K562 (cell line): ENCODE measurements around the gene PIK3R5. TPM values are rescaled to one million over a fixed set of nuclear protein-coding genes. Genes with fewer than 3 reads are reported as not detected.

Experiments
- AFF1 ChIP-seq, 2 experiments: fragments of 450-650 bp; IDR thresholded peaks; 2 replicates each; pipeline ENCODE4 v1.6.1; 2018; ENCODE audit warnings: mild to moderate bottlenecking in 2 of 2, low read depth in 1 of 2; ENCODE audit not compliant: partially characterized antibody in 2 of 2
- HBP1 ChIP-seq: fragments of 450-650 bp; formaldehyde crosslinking; IDR thresholded peaks from 2 replicates; pipeline ENCODE4 v1.4.0; 2022; ENCODE audit warnings: missing genetic modification characterization
- MTA3 ChIP-seq: fragments of 450-650 bp; formaldehyde crosslinking; IDR thresholded peaks from 2 replicates; pipeline ENCODE4 v1.6.1; 2017; ENCODE audit warnings: mild to moderate bottlenecking, borderline replicate concordance
- polyA plus RNA-seq, 8 experiments: library from polyadenylated mRNA; depleted of rRNA in 4 of 8; stranded (reverse) in 5 of 8; unstranded in 3 of 8; fragments of >200 nt; fragmentation: Nextera tagmentation in 2 of 8; fragmentation: Illumina TruSeq in 1 of 8; extraction: Ambion mirVana in 2 of 8; extraction: Trizol in 1 of 8; gene quantifications; 2 replicates each; pipeline versions ENCODE4 v1.2.1 to v1.2.3, GENCODE V29; 2011 to 2014; ENCODE audit warnings: inconsistent platforms in 1 of 8, missing spikeins in 1 of 8
- total RNA-seq, 7 experiments: library from RNA; depleted of rRNA in 6 of 7; stranded (reverse); fragments of >200 nt in 6 of 7; fragmentation: Illumina TruSeq in 2 of 7; extraction: Trizol in 2 of 7; gene quantifications; 2 replicates each; pipeline versions ENCODE4 v1.2.1 to v1.2.3, GENCODE V29; 2011 to 2021; ENCODE audit warnings: low replicate concordance in 1 of 7
- TF ChIP-seq, protein P1 (sequence below), 2 experiments: fragments of 450-650 bp; IDR thresholded peaks; 2 replicates each; pipeline ENCODE4 v1.6.1; 2016; ENCODE audit warnings: mild to moderate bottlenecking in 2 of 2, borderline replicate concordance in 1 of 2, low read depth in 1 of 2, moderate library complexity in 1 of 2

Gene PIK3R5
- total and polyA plus RNA-seq, 9 of the 15 experiments (the other 6 are each of a cell fraction or from before 2014, with no cell fraction given) = 0.01 to 0.38 TPM; not detected in 7

DNA sequence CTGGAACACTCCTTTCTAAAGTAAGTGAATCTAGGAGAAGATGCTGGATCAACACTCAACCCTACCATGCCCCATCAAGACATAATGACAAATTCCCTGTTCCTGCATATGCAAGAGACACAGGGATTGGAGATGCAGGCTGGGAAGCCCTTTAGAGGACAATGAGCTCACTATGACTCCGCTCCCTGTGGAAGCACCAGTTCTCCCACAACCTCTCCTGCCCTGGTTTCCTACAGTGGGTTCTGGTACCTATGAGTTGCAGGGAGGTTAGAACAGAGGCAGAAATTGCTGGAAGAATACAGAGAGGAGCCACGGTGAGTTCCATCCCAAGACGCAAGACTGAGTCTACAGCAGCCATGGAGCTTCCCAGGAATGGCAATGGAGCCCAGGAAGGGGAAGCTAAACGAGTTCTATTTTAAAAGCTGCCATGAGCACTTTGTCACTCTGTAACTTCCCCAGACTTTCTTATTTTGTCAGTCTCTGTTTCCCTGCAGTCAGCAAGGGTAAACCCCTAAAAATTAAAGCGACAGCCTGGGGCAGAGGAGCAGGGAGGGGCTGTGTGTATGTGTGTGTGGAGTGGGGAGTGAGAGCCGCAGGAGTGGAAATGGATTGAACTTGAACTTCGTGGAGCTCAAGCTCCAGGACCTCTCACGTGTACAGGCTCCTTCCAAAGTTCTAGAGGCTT lies 55.8 kb downstream of the PIK3R5 start (continued):
- TF ChIP-seq AFF1 (IDR thresholded peaks at IDR 0.05; ENCODE audit: low read depth in 1 of 2, partially characterized antibody in 2 of 2) = no peak
- TF ChIP-seq, protein P1, sequence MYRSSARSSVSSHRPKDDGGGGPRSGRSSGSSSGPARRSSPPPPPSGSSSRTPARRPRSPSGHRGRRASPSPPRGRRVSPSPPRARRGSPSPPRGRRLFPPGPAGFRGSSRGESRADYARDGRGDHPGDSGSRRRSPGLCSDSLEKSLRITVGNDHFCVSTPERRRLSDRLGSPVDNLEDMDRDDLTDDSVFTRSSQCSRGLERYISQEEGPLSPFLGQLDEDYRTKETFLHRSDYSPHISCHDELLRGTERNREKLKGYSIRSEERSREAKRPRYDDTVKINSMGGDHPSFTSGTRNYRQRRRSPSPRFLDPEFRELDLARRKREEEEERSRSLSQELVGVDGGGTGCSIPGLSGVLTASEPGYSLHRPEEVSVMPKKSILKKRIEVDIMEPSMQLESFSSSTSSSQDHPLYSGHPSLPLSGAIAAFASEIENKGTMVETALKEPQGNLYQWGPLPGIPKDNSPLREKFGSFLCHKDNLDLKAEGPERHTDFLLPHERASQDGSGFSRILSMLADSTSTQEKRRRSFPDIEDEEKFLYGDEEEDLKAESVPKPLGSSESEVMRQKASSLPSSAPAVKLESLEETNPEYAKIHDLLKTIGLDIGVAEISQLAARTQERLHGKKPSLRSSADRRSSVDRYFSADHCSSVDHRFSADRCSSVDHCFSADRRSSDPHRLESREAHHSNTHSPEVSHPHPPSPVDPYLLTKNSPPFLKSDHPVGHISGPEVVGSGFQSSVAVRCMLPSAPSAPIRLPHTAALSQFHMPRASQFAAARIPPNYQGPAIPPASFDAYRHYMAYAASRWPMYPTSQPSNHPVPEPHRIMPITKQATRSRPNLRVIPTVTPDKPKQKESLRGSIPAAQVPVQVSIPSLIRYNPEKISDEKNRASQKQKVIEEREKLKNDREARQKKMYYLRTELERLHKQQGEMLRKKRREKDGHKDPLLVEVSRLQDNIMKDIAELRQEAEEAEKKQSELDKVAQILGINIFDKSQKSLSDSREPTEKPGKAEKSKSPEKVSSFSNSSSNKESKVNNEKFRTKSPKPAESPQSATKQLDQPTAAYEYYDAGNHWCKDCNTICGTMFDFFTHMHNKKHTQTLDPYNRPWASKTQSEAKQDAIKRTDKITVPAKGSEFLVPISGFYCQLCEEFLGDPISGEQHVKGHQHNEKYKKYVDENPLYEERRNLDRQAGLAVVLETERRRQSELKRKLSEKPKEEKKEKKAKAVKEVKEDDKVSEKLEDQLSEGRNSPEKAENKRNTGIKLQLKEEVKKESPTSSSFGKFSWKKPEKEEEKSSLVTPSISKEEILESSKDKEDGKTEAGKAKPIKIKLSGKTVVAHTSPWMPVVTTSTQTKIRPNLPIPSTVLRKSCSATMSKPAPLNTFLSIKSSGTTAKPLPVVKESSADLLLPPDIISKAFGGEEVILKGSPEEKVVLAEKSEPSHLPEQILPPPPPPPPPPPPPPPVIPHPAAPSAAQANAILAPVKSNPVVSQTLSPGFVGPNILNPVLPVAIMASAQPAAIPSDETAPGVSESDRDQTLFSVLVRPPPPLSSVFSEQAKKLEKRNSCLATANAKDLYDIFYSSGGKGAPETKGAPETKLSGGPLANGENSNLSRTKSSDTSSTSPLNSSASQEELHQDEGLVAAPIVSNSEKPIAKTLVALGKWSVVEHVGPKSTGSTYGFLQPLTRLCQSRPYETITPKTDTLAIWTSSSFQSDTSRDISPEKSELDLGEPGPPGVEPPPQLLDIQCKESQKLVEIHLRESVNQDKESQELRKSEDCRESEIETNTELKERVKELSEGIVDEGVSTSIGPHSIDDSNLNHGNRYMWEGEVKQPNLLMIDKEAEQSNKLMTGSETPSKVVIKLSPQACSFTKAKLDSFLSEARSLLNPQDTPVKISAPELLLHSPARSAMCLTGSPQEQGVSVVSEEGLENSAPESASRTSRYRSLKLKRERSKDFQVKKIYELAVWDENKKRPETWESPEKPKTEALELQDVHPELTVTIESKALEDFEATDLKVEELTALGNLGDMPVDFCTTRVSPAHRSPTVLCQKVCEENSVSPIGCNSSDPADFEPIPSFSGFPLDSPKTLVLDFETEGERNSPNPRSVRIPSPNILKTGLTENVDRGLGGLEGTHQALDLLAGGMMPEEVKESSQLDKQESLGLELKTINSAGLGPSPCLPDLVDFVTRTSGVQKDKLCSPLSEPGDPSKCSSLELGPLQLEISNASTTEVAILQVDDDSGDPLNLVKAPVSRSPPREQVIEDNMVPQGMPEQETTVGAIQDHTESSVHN (IDR thresholded peaks at IDR 0.05; ENCODE audit: borderline replicate concordance in 1 of 2, low read depth in 1 of 2) = no peak
- no peak for TF ChIP-seq HBP1 (CRISPR knock-in tag)
- TF ChIP-seq MTA3 = no peak
